COR-L47 (cell line): ENCODE data around the gene LCE3A.
"Not testable (repeated sequence)": the region's sequence is repeated elsewhere in the genome, so short reads cannot be mapped to it uniquely, and the experiment has no call there.

Experiments
- DNase-seq: peaks from one replicate; lab custom pipeline; 2025; lab: John Stamatoyannopoulos, UW

Gene LCE3A

GRCh38 chr1:152622803-152623202, at the start of gene LCE3A:
Gene LCE3A, minus strand, starts transcription at chr1:152623103. Its CDS starts 0 bp downstream, at chr1:152623103.
- DNase-seq = no peak

GRCh38 chr1:152667648-152668047, 44.7 kb upstream of the LCE3A start:
- DNase-seq = no peak

- DNase-seq = not testable (repeated sequence)
These were observed 43.3 kb upstream of the LCE3A start for GRCh38 chr1:152666171-152666570.

GRCh38 chr1:152663098-152663497, 40.2 kb upstream of the LCE3A start, which contains the start of gene LCE2D:
Gene LCE2D, plus strand, starts transcription at chr1:152663380. Its CDS starts 726 bp downstream, at chr1:152664106.
- DNase-seq = no peak

GRCh38 chr1:152658649-152659048, 35.7 kb upstream of the LCE3A start:
- no peak for DNase-seq

- no peak for DNase-seq
These were observed 34.8 kb upstream of the LCE3A start for GRCh38 chr1:152657677-152658076.

GRCh38 chr1:152656459-152656858, 33.6 kb upstream of the LCE3A start:
- no peak for DNase-seq

GRCh38 chr1:152654110-152654509, 31.2 kb upstream of the LCE3A start:
- DNase-seq = peak; percentile 30

- no peak for DNase-seq
These were observed 23.8 kb upstream of the LCE3A start for GRCh38 chr1:152646656-152647055.

- no peak for DNase-seq
These were observed 22.2 kb upstream of the LCE3A start for GRCh38 chr1:152645146-152645545.

GRCh38 chr1:152643945-152644344, 21.0 kb upstream of the LCE3A start:
- no peak for DNase-seq

- DNase-seq = no peak
These were observed 17.4 kb upstream of the LCE3A start for GRCh38 chr1:152640351-152640750.

GRCh38 chr1:152630596-152630995, 7.7 kb upstream of the LCE3A start:
- no peak for DNase-seq

GRCh38 chr1:152626744-152627143, 3.8 kb upstream of the LCE3A start:
- DNase-seq = no peak

- DNase-seq = no peak
These were observed 421 bp upstream of the LCE3A start for GRCh38 chr1:152623203-152623844.

- DNase-seq = no peak
These were observed 910 bp downstream of the LCE3A start for GRCh38 chr1:152621993-152622392.

- no peak for DNase-seq
These were observed 9.4 kb downstream of the LCE3A start, which contains the start of gene LCE3B for GRCh38 chr1:152613511-152613910. Gene LCE3B, plus strand, starts transcription at chr1:152613811. Its CDS starts 0 bp downstream, at chr1:152613811.

- DNase-seq = no peak
These were observed 23.0 kb downstream of the LCE3A start, which contains the start of gene LCE3C for GRCh38 chr1:152599934-152600333. Gene LCE3C, plus strand, starts transcription at chr1:152600234. Its CDS starts 498 bp downstream, at chr1:152600732.

GRCh38 chr1:152596986-152597385, 25.9 kb downstream of the LCE3A start:
- DNase-seq = no peak

GRCh38 chr1:152585586-152585985, 37.3 kb downstream of the LCE3A start:
- no peak for DNase-seq

GRCh38 chr1:152582647-152583046, 40.3 kb downstream of the LCE3A start:
- DNase-seq = no peak

GRCh38 chr1:152580433-152580832, 42.5 kb downstream of the LCE3A start, which contains the start of gene LCE3D:
Gene LCE3D, minus strand, starts transcription at chr1:152580516. Its CDS starts 580 bp downstream, at chr1:152579936.
- DNase-seq = no peak

- not testable (repeated sequence) for DNase-seq
These were observed 43.4 kb downstream of the LCE3A start for GRCh38 chr1:152579526-152579925.

- no peak for DNase-seq
These were observed 45.7 kb downstream of the LCE3A start for GRCh38 chr1:152577168-152577567.
